Left ventricle myocardium inferior (tissue), 1 donor: ENCODE data around the gene AIG1. TPM values are rescaled to one million over a fixed set of nuclear protein-coding genes. Genes with fewer than 3 reads are reported as not detected.

Experiments used
- DNase-seq: peaks from one replicate; pipeline ENCODE4 v3.0.0-alpha.2; 2020
- H3K27ac ChIP-seq: fragments of 200-600 bp; replicated peaks from 2 replicates; pipeline ENCODE4 v1.8.0; 2021
- H3K27me3 ChIP-seq: fragments of 200-600 bp; 2 replicates; pipeline ENCODE4 v1.8.0; 2021; ENCODE audit warnings: low read depth
- H3K36me3 ChIP-seq: fragments of 200-600 bp; 2 replicates; pipeline ENCODE4 v1.8.0; 2021
- H3K4me1 ChIP-seq: fragments of 200-600 bp; 2 replicates; pipeline ENCODE4 v1.8.0; 2021
- H3K4me3 ChIP-seq: fragments of 200-600 bp; 2 replicates; pipeline ENCODE4 v1.8.0; 2021; ENCODE audit warnings: mild to moderate bottlenecking, moderate library complexity
- H3K9me3 ChIP-seq: fragments of 200-600 bp; replicated peaks from 2 replicates; pipeline ENCODE4 v1.8.0; 2021
- CTCF ChIP-seq: fragments of 200-600 bp; IDR thresholded peaks from 2 replicates; pipeline ENCODE4 v1.8.0; 2021; ENCODE audit warnings: antibody characterized with exemption, mild to moderate bottlenecking, borderline replicate concordance
- intact Hi-C: fragments of 100-400 bp; cut with micrococcal nuclease; formaldehyde crosslinking; loops from one replicate; pipeline ENCODE4 v1.11.0; 2022
- total RNA-seq: library from RNA; stranded (reverse); fragmentation: NEBNext Ultra II Directional; extraction: Animal tissue kit (Norgen Biotek cat#: 25700); gene quantifications from one replicate; pipeline ENCODE4 v1.2.1, GENCODE V29; 2021
- donor health status: DM: no; HTN: yes; CAD: no; lungs with severe emphysema.

The AIG1 gene
- total RNA-seq, 1 donor from 2014 or later, result 76.5 TPM

- H3K4me1 ChIP-seq, result peaks cover 68% of the 10 kb centered on the region
- peak overlapping the region; percentile 10 for H3K4me3 ChIP-seq
- no peaks in the 10 kb centered on the region for H3K9me3 ChIP-seq
- no peaks in the 10 kb centered on the region for H3K36me3 ChIP-seq
- no peak for TF ChIP-seq CTCF
- peak overlapping the region; percentile 84 for H3K27ac ChIP-seq
- no peak for DNase-seq
- H3K27me3 ChIP-seq, result no peaks in the 10 kb centered on the region
- intact Hi-C loops, result no loop called here
Measured at GRCh38 chr6:143222310-143222709, 161.6 kb downstream of the AIG1 start.

GRCh38 chr6:143222801-143223231, 162.1 kb downstream of the AIG1 start:
- Histone ChIP-seq H3K27ac (peak overlapping the region; percentile 84), H3K4me1 (peaks cover 63% of the 10 kb centered on the region), H3K27me3 (no peaks in the 10 kb centered on the region), H3K36me3 (no peaks in the 10 kb centered on the region), H3K4me3 (no peak overlapping the region), H3K9me3 (no peaks in the 10 kb centered on the region)
- no peak for DNase-seq
- intact Hi-C loops, result no loop called here
- no peak for TF ChIP-seq CTCF

- no peaks in the 10 kb centered on the region for H3K36me3 ChIP-seq
- no peaks in the 10 kb centered on the region for H3K9me3 ChIP-seq
- intact Hi-C loops, result no loop called here
- H3K4me1 ChIP-seq, result peaks cover 55% of the 10 kb centered on the region
- no peak for TF ChIP-seq CTCF
- peak overlapping the region; percentile 84 for H3K27ac ChIP-seq
- DNase-seq, result peak; percentile 54
- H3K27me3 ChIP-seq, result no peaks in the 10 kb centered on the region
- peak overlapping the region; percentile 18 for H3K4me3 ChIP-seq
Measured at GRCh38 chr6:143223895-143224294, 163.2 kb downstream of the AIG1 start.

GRCh38 chr6:143224516-143224915, 163.8 kb downstream of the AIG1 start:
- Histone ChIP-seq H3K27me3 (no peaks in the 10 kb centered on the region), H3K36me3 (no peaks in the 10 kb centered on the region), H3K27ac (peak overlapping the region; percentile 84), H3K4me1 (peaks cover 49% of the 10 kb centered on the region), H3K4me3 (no peak overlapping the region), H3K9me3 (no peaks in the 10 kb centered on the region)
- no peak for TF ChIP-seq CTCF
- DNase-seq, result no peak
- intact Hi-C loops, result no loop called here

- no peak for TF ChIP-seq CTCF
Measured at GRCh38 chr6:143225929-143226328, 165.2 kb downstream of the AIG1 start.

GRCh38 chr6:143227675-143228074, 167.0 kb downstream of the AIG1 start:
- no peaks in the 10 kb centered on the region for H3K36me3 ChIP-seq
- no peaks in the 10 kb centered on the region for H3K27me3 ChIP-seq
- no peak overlapping the region for H3K27ac ChIP-seq
- H3K4me1 ChIP-seq, result peaks cover 27% of the 10 kb centered on the region
- H3K9me3 ChIP-seq, result no peaks in the 10 kb centered on the region
- no peak for DNase-seq
- H3K4me3 ChIP-seq, result no peak overlapping the region
- TF ChIP-seq CTCF, result no peak
- intact Hi-C loops, result no loop called here

More at GRCh38 chr6:143225929-143226328, 165.2 kb downstream of the AIG1 start:
- Histone ChIP-seq H3K4me3 (no peak overlapping the region), H3K36me3 (no peaks in the 10 kb centered on the region), H3K27ac (no peak overlapping the region), H3K27me3 (no peaks in the 10 kb centered on the region), H3K4me1 (peaks cover 44% of the 10 kb centered on the region), H3K9me3 (no peaks in the 10 kb centered on the region)
- no peak for DNase-seq
- intact Hi-C loops, result no loop called here
